Transverse colon (tissue), 4 donors: ENCODE measurements around the gene STAB1.

Source experiments
- CTCF ChIP-seq, 5 experiments: fragments of 200-600 bp in 3 of 5; fragments of 450-650 bp in 2 of 5; sonication (generic) in 3 of 5; IDR thresholded peaks; 1 replicate in 2 of 5; 2 replicates in 3 of 5; pipeline ENCODE4 v1.5.1; 2016 to 2017; ENCODE audit warnings: antibody characterized with exemption in 5 of 5, inconsistent platforms in 3 of 5, mild to moderate bottlenecking in 2 of 5, moderate library complexity in 1 of 5
- EP300 ChIP-seq: sonication (generic); formaldehyde crosslinking; IDR thresholded peaks from one replicate; pipeline ENCODE4 v1.6.1; 2017; ENCODE audit warnings: antibody characterized with exemption, low read depth
- POLR2A ChIP-seq: fragments of 450-650 bp; IDR thresholded peaks from one replicate; pipeline ENCODE4 v1.6.1; 2016; ENCODE audit warnings: antibody characterized with exemption, mild to moderate bottlenecking, moderate library complexity
- POLR2AphosphoS5 ChIP-seq, 3 donors: sonication (generic); formaldehyde crosslinking; IDR thresholded peaks; one replicate each; pipeline ENCODE4 v1.6.1; 2016; ENCODE audit warnings: antibody characterized with exemption in 3 of 3

- TF ChIP-seq CTCF (IDR thresholded peaks at IDR 0.05) (no peak), POLR2A (no peak), POLR2AphosphoS5 (IDR thresholded peaks at IDR 0.05) (no peak), EP300 (no peak)
Observed at GRCh38 chr3:52517796-52518722, 22.9 kb downstream of the STAB1 start.
